CD4-positive, alpha-beta T cell treated with Interferon alpha-2 for 1 hour (primary cell): ENCODE data around the gene GALP.
"Not testable (repeated sequence)": the region's sequence is repeated elsewhere in the genome, so short reads cannot be mapped to it uniquely, and the experiment has no call there.

Source experiments
- DNase-seq, 2 donors: peaks; one replicate each; pipeline ENCODE4 v3.0.0-alpha.2; 2020 to 2022

The GALP gene

GRCh38 chr19:56193981-56194640 lies 18.3 kb downstream of the GALP start:
- DNase-seq, result no peak

GRCh38 chr19:56197646-56198045 lies 21.8 kb downstream of the GALP start, which contains the start of gene ZSCAN5B:
ZSCAN5B (minus strand) TSS chr19:56197783; CDS start chr19:56193052, 4,731 bp downstream.
- not testable (repeated sequence) for DNase-seq

GRCh38 chr19:56199687-56200086 lies 23.9 kb downstream of the GALP start:
- no peak for DNase-seq

GRCh38 chr19:56201973-56202372 lies 26.2 kb downstream of the GALP start, which contains the start of gene ZSCAN5C:
ZSCAN5C (plus strand) TSS chr19:56202273; CDS start chr19:56205914, 3,641 bp downstream.
- no peak for DNase-seq

- DNase-seq, result not testable (repeated sequence)
Observed at GRCh38 chr19:56207581-56207980, 31.8 kb downstream of the GALP start.

GRCh38 chr19:56209091-56209490 lies 33.3 kb downstream of the GALP start:
- no peak for DNase-seq

GRCh38 chr19:56210036-56210435 lies 34.2 kb downstream of the GALP start:
- not testable (repeated sequence) for DNase-seq

GRCh38 chr19:56211718-56212117 lies 35.9 kb downstream of the GALP start:
- no peak for DNase-seq

- no peak for DNase-seq
Observed at GRCh38 chr19:56217039-56217949, 41.5 kb downstream of the GALP start.

- no peak for DNase-seq
Observed at GRCh38 chr19:56218961-56219360, 43.2 kb downstream of the GALP start.

- DNase-seq, result not testable (repeated sequence)
Observed at GRCh38 chr19:56221442-56221841, 45.6 kb downstream of the GALP start.

- DNase-seq, result no peak
Observed at GRCh38 chr19:56221851-56222250, 46.0 kb downstream of the GALP start.

- DNase-seq, result no peak
Observed at GRCh38 chr19:56222901-56223300, 47.1 kb downstream of the GALP start.

- DNase-seq, result no peak
Observed at GRCh38 chr19:56223481-56223880, 47.7 kb downstream of the GALP start.
